K562 (cell line): Measurements from ENCODE around the gene ZFYVE27. TPM values are rescaled to one million over a fixed set of nuclear protein-coding genes. Genes with fewer than 3 reads are reported as not detected.
A peak's percentile ranks its signal among the peaks of the same experiment; 100 is the strongest.

Experiments used
- CBX2 ChIP-seq: fragments of 200-600 bp; sonication (generic); IDR thresholded peaks from one replicate; pipeline ENCODE4 v1.6.1; 2012; ENCODE audit warnings: mild to moderate bottlenecking, low read length, inconsistent platforms; ENCODE audit not compliant: insufficient read depth, poor library complexity, severe bottlenecking
- CTCFL ChIP-seq: IDR thresholded peaks from 2 replicates; pipeline ENCODE4 v1.6.1; 2011; ENCODE audit warnings: borderline replicate concordance, low read depth, mild to moderate bottlenecking, moderate library complexity, low read length; ENCODE audit not compliant: insufficient read depth, poor library complexity, severe bottlenecking
- FOSL1 ChIP-seq: fragments of 200-800 bp; sonication (Bioruptor generic); conservative IDR thresholded peaks from 2 replicates; pipeline ENCODE4 v1.6.1; 2016; ENCODE audit warnings: missing genetic modification characterization, missing compliant biosample characterization
- GATA2 ChIP-seq: sonication (generic); formaldehyde crosslinking; IDR thresholded peaks from 2 replicates; pipeline ENCODE4 v1.4.0; 2020; ENCODE audit warnings: mild to moderate bottlenecking, missing genetic modification reagents
- HMG20A ChIP-seq: fragments of 450-650 bp; formaldehyde crosslinking; conservative IDR thresholded peaks from 2 replicates; pipeline ENCODE4 v1.4.0; 2020; ENCODE audit warnings: mild to moderate bottlenecking, mixed read lengths
- MYC ChIP-seq, 2 experiments: fragments of 250-450 bp in 1 of 2; sonication (Bioruptor Pico) in 1 of 2; IDR thresholded peaks; 2 replicates each; pipeline versions ENCODE4 v1.5.1 to v1.6.1; 2012 to 2021; ENCODE audit warnings: low read depth in 2 of 2, borderline replicate concordance in 1 of 2, improper control_type of control experiment in 1 of 2, low read length in 1 of 2, mild to moderate bottlenecking in 1 of 2, moderate library complexity in 1 of 2
- NR2C2 ChIP-seq, 2 experiments: fragments of 200-800 bp in 1 of 2; sonication (Bioruptor generic) in 1 of 2; sonication (generic) in 1 of 2; formaldehyde crosslinking in 1 of 2; IDR thresholded peaks; 2 replicates each; pipeline versions ENCODE4 v1.6.1 to v1.8.0; 2016 to 2022; ENCODE audit warnings: mild to moderate bottlenecking in 1 of 2, missing compliant biosample characterization in 1 of 2, missing genetic modification characterization in 1 of 2, missing genetic modification reagents in 1 of 2
- SETDB1 ChIP-seq: IDR thresholded peaks from one replicate; pipeline ENCODE4 v1.6.1; 2012; ENCODE audit warnings: low read length, control low read depth, inconsistent platforms
- SMAD4 ChIP-seq: fragments of 250-450 bp; sonication (Bioruptor Pico); conservative IDR thresholded peaks from 2 replicates; pipeline ENCODE4 v1.8.0; 2021; ENCODE audit warnings: inconsistent platforms, mild to moderate bottlenecking, moderate library complexity
- SP2 ChIP-seq: IDR thresholded peaks from 2 replicates; pipeline ENCODE4 v1.6.1; 2011; ENCODE audit warnings: mild to moderate bottlenecking, low read depth, low read length, moderate library complexity; ENCODE audit not compliant: poor library complexity, severe bottlenecking; ENCODE audit errors: extremely low read depth
- TCFL5 ChIP-seq: fragments of 250-450 bp; sonication (Bioruptor Pico); conservative IDR thresholded peaks from 2 replicates; pipeline ENCODE4 v1.6.1; 2021; ENCODE audit warnings: mild to moderate bottlenecking, moderate library complexity, matching md5 sums
- ZBTB34 ChIP-seq: fragments of 250-450 bp; sonication (Bioruptor Pico); IDR thresholded peaks from 2 replicates; pipeline ENCODE4 v1.8.0; 2021; ENCODE audit warnings: mild to moderate bottlenecking, moderate library complexity
- ZFX ChIP-seq: sonication (generic); formaldehyde crosslinking; IDR thresholded peaks from 2 replicates; pipeline ENCODE4 v1.8.0; 2022; ENCODE audit warnings: mild to moderate bottlenecking, missing genetic modification reagents, moderate library complexity
- ZNF444 ChIP-seq: fragments of 250-450 bp; sonication (Bioruptor Pico); IDR thresholded peaks from 2 replicates; pipeline ENCODE4 v1.4.0; 2020; ENCODE audit warnings: mild to moderate bottlenecking, moderate library complexity
- ZNF449 ChIP-seq: fragments of 250-450 bp; sonication (Bioruptor Pico); IDR thresholded peaks from 2 replicates; pipeline ENCODE4 v1.8.0; 2022; ENCODE audit warnings: moderate library complexity, mild to moderate bottlenecking, inconsistent platforms
- ZNF512 ChIP-seq: IDR thresholded peaks from 2 replicates; pipeline ENCODE4 v1.6.1; 2016; ENCODE audit warnings: missing genetic modification characterization, missing compliant biosample characterization
- ZNF583 ChIP-seq: fragments of 250-450 bp; sonication (Bioruptor Pico); IDR thresholded peaks from 2 replicates; pipeline ENCODE4 v1.4.0; 2020
- ZNF764 ChIP-seq: fragments of 250-450 bp; sonication (Bioruptor Pico); IDR thresholded peaks from 2 replicates; pipeline ENCODE4 v1.4.0; 2020; ENCODE audit warnings: low read depth, mild to moderate bottlenecking, moderate library complexity
- polyA plus RNA-seq, 8 experiments: library from polyadenylated mRNA; depleted of rRNA in 4 of 8; stranded (reverse) in 5 of 8; unstranded in 3 of 8; fragments of >200 nt; fragmentation: Nextera tagmentation in 2 of 8; fragmentation: Illumina TruSeq in 1 of 8; extraction: Ambion mirVana in 2 of 8; extraction: Trizol in 1 of 8; gene quantifications; 2 replicates each; pipeline versions ENCODE4 v1.2.1 to v1.2.3, GENCODE V29; 2011 to 2014; ENCODE audit warnings: inconsistent platforms in 1 of 8, missing spikeins in 1 of 8
- total RNA-seq, 7 experiments: library from RNA; depleted of rRNA in 6 of 7; stranded (reverse); fragments of >200 nt in 6 of 7; fragmentation: Illumina TruSeq in 2 of 7; extraction: Trizol in 2 of 7; gene quantifications; 2 replicates each; pipeline versions ENCODE4 v1.2.1 to v1.2.3, GENCODE V29; 2011 to 2021; ENCODE audit warnings: low replicate concordance in 1 of 7
- TF ChIP-seq, protein P1 (sequence below): fragments of 450-650 bp; IDR thresholded peaks from 2 replicates; pipeline ENCODE4 v1.6.1; 2017; ENCODE audit warnings: mild to moderate bottlenecking, moderate library complexity

Gene ZFYVE27
- total and polyA plus RNA-seq, 9 of the 15 experiments (the other 6 are each of a cell fraction or from before 2014, with no cell fraction given) = 0.81 to 21.9 (median 15.3) TPM

- TF ChIP-seq, protein P1, sequence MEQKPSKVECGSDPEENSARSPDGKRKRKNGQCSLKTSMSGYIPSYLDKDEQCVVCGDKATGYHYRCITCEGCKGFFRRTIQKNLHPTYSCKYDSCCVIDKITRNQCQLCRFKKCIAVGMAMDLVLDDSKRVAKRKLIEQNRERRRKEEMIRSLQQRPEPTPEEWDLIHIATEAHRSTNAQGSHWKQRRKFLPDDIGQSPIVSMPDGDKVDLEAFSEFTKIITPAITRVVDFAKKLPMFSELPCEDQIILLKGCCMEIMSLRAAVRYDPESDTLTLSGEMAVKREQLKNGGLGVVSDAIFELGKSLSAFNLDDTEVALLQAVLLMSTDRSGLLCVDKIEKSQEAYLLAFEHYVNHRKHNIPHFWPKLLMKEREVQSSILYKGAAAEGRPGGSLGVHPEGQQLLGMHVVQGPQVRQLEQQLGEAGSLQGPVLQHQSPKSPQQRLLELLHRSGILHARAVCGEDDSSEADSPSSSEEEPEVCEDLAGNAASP = no peak
- no peak for TF ChIP-seq CBX2
- TF ChIP-seq MYC (IDR thresholded peaks at IDR 0.05; ENCODE audit: low read depth, low read length) = peak; percentile 59
- TF ChIP-seq MYC (CRISPR knock-in tag; IDR thresholded peaks at IDR 0.05; ENCODE audit: borderline replicate concordance, low read depth) = no peak
- TF ChIP-seq GATA2 (CRISPR knock-in tag) = peak; percentile 61
- no peak for TF ChIP-seq ZNF583 (CRISPR knock-in tag)
- no peak for TF ChIP-seq ZNF449 (CRISPR knock-in tag)
- peak; percentile 80 for TF ChIP-seq ZFX
- TF ChIP-seq ZNF512 (tag) = no peak
- no peak for TF ChIP-seq HMG20A (CRISPR knock-in tag)
- no peak for TF ChIP-seq CTCFL
- no peak for TF ChIP-seq SP2
- peak; percentile 51; the same call in 1 of the 2 replicates for TF ChIP-seq SMAD4 (CRISPR knock-in tag)
- TF ChIP-seq NR2C2 (CRISPR knock-in tag; IDR thresholded peaks at IDR 0.05) = peak; percentile 67
- no peak for TF ChIP-seq NR2C2 (tag; IDR thresholded peaks at IDR 0.05)
- no peak for TF ChIP-seq ZNF444 (CRISPR knock-in tag)
- no peak for TF ChIP-seq ZBTB34 (CRISPR knock-in tag)
- no peak for TF ChIP-seq SETDB1
- TF ChIP-seq ZNF764 (CRISPR knock-in tag) = no peak
- TF ChIP-seq FOSL1 (tag) = no peak
- no peak for TF ChIP-seq TCFL5 (CRISPR knock-in tag)
Observed at GRCh38 chr10:97713826-97714400, 23.0 kb upstream of the ZFYVE27 start (continued).
